Peyer's patch (tissue), 4 donors: Measurements from ENCODE around the gene LRRTM3.

Experiments
- POLR2A ChIP-seq, 2 donors: fragments of 450-650 bp; IDR thresholded peaks; one replicate each; pipeline ENCODE4 v1.5.1; 2017; ENCODE audit warnings: antibody characterized with exemption in 2 of 2, mild to moderate bottlenecking in 2 of 2, moderate library complexity in 2 of 2
- TF ChIP-seq, protein P1 (sequence below), 6 experiments: fragments of 450-650 bp in 4 of 6; fragments of 200-600 bp in 2 of 6; sonication (generic) in 1 of 6; IDR thresholded peaks; one replicate each; pipeline ENCODE4 v1.5.1; 2017 to 2019; ENCODE audit warnings: antibody characterized with exemption in 6 of 6, mild to moderate bottlenecking in 3 of 6, moderate library complexity in 1 of 6

GRCh38 chr10:66919248-66919647, 6.6 kb upstream of the LRRTM3 start:
- TF ChIP-seq, protein P1, sequence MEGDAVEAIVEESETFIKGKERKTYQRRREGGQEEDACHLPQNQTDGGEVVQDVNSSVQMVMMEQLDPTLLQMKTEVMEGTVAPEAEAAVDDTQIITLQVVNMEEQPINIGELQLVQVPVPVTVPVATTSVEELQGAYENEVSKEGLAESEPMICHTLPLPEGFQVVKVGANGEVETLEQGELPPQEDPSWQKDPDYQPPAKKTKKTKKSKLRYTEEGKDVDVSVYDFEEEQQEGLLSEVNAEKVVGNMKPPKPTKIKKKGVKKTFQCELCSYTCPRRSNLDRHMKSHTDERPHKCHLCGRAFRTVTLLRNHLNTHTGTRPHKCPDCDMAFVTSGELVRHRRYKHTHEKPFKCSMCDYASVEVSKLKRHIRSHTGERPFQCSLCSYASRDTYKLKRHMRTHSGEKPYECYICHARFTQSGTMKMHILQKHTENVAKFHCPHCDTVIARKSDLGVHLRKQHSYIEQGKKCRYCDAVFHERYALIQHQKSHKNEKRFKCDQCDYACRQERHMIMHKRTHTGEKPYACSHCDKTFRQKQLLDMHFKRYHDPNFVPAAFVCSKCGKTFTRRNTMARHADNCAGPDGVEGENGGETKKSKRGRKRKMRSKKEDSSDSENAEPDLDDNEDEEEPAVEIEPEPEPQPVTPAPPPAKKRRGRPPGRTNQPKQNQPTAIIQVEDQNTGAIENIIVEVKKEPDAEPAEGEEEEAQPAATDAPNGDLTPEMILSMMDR (IDR thresholded peaks at IDR 0.05), result no peak
- TF ChIP-seq POLR2A (IDR thresholded peaks at IDR 0.05), result no peak
